Stimulated activated CD4-positive, alpha-beta T cell treated with anti-CD3 and anti-CD28 coated beads, Interleukin-4, amount 100 ng/mL, for 4 hours (primary cell): ENCODE results near the gene GSTM5.
"Not testable (repeated sequence)": the region's sequence is repeated elsewhere in the genome, so short reads cannot be mapped to it uniquely, and the experiment has no call there.

ENCODE experiments used
- DNase-seq, 2 experiments: peaks; one replicate each; pipeline ENCODE4 v3.0.0-alpha.2; 2020

The GSTM5 gene

GRCh38 chr1:109732390-109732881 is 20.4 kb downstream of the GSTM5 start:
- DNase-seq: no peak

GRCh38 chr1:109733236-109733870 is 21.3 kb downstream of the GSTM5 start:
- DNase-seq: no peak

DNA sequence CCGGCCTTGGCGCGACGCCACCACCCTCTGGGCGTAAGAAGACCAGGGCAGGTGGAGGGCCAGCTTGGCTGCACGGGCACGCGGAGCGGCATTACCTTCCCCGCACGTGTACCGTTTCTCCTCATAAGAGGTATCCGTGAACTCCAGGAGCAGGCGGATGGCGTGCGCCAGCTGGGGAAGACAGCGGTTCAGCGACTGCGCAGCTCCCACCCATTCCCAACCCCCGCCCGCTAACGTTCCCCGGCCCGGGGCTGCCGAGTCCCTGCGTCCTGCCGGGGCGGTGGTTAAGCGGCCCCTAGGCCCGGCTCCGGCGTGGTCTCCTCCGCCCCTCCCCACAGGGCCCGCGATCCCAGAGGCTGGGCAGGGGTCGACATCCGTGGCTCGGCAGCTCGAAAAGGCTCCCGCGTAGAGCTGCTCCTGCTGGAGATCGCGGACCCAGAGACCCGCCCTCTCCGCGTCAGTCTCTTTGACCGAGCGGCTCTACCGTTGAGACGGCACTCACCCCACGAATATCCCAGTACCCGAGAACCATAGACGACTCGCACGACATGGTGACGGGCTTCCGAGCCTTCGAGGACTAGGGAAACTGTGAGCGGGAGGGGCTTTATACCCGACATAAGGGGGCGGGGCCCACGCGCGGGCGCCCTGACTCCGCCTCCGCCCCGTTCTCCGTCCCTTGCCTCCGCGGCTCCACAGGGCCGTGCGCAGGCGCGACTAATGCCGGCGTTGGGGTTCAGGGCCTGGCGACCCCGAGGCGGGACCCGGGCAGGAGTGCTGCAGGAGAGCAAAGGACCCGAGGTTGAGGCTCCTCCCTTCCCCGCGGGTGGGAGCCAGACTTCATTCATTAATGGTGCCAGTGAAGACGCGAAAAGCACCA is 27.9 kb downstream of the GSTM5 start:
- DNase-seq: peak; percentile 79 to 82

- DNase-seq: no peak
These were observed 28.7 kb downstream of the GSTM5 start, which contains the start of gene GSTM3 for GRCh38 chr1:109740615-109741373. GSTM3 (minus strand) TSS chr1:109741038; CDS start chr1:109740287, 751 bp downstream.

GRCh38 chr1:109748311-109748710 is 36.3 kb downstream of the GSTM5 start:
- DNase-seq: not testable (repeated sequence)

DNA sequence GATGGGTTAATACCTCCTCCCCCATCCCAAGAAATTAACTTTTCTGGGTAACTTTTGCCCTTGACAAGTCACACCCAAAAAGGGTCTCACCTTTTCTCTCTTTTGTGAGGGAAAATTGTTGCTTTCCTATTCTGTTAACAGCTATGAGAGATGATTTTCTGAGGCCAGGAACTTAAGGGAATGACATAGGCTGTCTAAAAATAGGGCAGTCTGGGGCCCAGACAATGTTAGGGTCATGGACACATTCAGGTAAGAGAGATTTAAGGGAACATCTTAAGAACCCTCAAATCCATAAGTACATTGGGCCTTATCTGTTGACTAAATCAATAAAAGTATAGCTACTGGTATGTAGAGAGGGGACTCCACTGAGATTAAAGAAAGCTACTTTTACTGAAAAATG is 37.2 kb downstream of the GSTM5 start:
- no peak for DNase-seq

- DNase-seq: no peak
These were observed 38.3 kb downstream of the GSTM5 start for GRCh38 chr1:109750241-109750882.

DNA sequence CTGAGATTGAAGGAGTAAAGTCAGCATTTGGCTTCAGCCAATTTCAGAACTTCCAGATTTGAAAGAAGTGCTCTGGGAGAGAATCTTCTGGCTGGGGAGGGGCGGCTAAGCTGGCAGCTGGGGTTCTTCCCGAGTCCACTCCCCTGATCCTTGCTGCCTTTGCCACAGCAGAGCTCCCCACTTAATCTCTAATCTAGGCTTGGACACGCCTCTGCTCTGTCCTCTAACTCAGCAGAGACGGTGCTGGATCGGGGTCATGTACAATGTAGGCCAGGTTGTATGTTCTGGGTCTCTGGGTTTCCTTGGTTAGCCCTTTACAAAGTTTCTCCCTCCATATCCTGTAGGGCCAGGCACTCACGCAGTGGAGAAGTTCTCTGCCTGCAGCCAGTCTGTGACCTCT is 38.9 kb downstream of the GSTM5 start:
- no peak for DNase-seq

DNA sequence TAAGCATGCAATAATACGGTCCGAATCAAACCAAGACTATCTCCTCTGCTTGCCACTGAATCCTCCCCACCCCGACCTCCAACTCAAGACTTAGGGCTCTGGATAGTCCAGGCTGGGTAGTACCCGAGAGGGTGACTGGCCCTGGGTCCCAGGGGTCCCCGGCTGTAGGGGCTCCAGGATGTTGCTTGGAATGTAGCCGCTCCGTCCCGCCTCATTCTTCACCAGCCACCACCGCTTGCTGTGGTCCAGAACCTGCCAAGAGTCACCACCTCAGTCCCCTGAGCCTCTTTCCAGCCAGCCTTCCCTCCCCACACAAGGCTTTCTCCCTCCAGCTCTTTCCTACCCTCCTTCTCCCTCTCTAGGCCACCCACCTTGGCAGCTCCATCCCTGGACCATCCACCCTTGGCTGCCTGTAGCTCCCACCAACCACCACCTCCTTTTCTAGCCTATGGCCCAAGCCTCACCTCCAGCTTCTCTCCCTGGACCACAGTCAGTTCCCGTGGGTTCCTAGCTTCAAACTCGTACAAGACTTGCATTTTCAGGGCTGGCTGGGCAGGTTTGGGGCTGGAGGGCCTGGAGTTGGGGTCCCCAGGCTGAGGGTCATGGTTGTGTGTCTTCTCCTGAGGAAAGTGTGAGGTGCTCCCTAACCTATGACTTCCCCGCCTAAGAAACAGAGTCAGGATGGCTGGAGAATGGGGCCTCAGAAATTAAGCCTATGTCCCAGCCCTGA is 39.6 kb downstream of the GSTM5 start:
- DNase-seq: no peak

GRCh38 chr1:109754738-109755137 is 42.7 kb downstream of the GSTM5 start:
- no peak for DNase-seq

DNA sequence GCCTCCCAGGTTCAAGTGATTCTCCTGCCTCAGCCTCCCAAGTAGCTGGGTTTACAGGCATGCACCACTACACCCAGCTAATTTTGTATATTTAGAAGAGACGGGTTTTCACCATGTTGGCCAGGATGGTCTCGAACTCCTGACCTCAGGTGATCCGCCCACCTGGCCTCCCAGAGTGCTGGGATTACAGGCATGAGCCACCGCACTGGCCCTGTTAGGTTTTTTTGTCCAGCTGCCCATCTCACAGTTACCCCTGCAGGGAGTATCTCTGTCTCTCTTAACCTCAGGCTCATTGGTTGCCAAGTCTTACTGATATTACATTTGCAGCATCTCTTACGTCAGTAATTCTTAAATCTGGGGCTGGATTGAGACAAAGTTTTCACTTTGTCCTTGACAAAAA is 44.3 kb downstream of the GSTM5 start:
- not testable (repeated sequence) for DNase-seq

GRCh38 chr1:109756848-109757521 is 44.9 kb downstream of the GSTM5 start:
- no peak for DNase-seq

DNA sequence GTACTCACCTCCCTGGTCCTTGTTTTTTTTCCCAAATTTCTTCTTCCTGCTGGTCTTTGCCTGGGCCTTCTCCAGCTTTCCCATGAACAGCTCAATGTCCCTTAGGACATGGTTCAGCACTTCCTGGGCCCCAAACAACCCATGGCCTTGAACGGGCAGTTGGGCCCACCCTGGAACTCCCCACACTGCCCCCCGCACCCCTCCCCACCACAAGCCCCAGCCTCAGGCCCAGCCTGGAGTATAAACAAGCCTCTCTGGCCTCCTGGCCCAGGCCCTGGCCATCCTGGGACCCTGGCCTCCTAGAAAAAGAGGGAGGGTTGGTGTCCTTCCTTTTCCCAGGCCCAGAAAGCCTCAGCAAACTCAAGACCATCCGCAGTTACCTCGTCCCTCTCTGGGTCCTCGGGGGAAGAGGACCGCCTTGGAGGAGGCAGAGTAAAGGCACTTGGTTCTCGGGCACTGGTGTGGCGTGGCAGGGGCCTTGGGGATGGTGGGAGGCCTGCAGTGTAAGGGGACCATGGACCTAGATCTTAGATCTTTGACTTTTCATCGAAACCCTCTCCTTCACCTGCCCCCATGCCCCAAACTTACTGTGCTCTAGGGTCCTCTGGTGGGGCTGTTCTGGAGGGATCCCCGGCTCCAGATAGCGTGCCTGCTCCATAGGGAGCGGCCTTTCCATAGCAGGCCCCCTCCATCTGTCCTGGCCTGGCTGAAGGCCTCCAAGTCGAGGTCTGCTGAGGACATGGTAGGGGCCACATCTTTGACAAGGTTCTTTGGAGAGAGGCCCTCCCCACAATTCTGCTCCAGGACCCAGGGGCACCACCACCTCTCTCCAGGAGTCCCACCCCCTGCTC is 46.1 kb downstream of the GSTM5 start:
- DNase-seq: no peak

DNA sequence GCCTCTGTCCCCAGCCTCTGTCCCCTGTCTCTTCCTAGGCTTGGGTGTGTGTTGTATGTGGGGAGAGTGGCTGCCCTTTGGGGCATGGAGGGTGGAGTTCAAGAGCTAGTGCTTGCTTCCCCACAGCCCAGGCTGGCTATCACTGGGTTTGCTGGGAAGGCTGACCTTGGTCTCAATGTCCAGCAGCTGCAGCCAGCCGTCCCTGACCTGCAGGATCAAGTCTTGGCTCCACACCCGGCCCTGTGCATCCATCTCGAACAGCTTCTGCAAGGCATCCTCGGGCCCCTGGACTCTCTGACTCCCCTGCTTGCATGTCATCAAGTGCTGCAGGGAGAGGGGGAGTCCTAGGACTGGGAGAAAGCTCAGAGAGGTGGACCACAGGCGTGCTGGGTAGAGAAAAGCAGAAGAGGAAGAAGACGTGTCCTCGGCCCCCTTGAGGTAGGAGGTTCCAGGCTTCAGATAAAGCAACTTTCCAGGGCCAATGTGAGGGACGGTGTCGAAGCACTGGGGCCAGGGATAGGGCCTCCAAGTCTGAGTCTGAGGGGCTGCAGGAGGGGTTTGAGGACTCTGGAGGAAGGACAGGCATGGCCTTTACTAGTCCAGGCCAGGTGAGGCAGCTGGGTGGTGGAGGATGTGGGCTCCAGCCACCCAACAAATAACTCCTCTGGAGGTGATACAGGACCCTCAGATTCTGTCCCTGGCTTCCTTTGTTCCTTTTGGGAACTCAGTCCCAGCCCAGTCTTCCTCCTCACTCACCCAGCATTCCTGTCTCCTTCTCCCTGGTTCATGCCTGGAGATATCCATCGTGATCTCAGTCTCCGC is 47.7 kb downstream of the GSTM5 start:
- no peak for DNase-seq

DNA sequence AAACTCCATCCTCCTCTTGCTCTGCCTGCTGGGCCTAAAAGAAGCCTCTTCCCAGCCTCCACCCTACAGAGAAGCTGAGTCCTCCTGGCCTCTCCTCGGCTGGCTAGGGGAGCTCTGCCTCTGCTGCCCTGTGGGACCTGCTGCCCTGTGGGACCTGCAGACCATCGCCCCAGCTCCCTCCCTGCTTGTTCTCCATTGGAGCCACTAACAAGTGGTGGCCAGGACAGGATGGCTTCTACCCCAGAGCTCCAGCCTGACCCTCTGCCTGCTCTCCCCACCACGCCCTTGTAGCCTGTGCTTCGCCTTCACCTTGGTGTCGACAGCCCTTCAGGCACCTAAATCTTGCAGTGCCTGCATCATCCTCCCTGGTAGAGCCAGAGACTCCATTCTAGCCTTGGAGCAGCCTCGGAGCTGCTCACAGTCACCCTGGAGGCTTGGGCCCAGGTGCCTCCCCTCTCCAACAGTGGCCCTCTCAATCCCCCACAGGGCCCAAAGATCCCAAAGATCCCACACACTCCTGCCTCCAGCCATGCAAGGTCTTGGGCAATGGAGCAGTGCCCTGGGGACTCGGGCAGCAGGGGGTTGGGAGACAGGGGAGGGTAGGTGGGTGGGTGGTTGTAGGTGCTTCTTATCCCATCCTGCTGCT is 48.7 kb downstream of the GSTM5 start:
- DNase-seq: no peak

GRCh38 chr1:109761227-109762038 is 49.4 kb downstream of the GSTM5 start:
- no peak for DNase-seq

GRCh38 chr1:109762039-109762585 is 50.1 kb downstream of the GSTM5 start:
- no peak for DNase-seq
